Naive B cell (primary cell): ENCODE measurements around the gene ZNF780A. TPM values are rescaled to one million over a fixed set of nuclear protein-coding genes. Genes with fewer than 3 reads are reported as not detected.
"Not testable (repeated sequence)": the region's sequence is repeated elsewhere in the genome, so short reads cannot be mapped to it uniquely, and the experiment has no call there.

Experiments used
- ATAC-seq, 2 donors: fragments of 150-1000 bp; cut with Tn5 transposase; 2 replicates each; pipeline ENCODE4 v1.10.0; 2021; ENCODE audit warnings: low read depth in 2 of 2, mild to moderate bottlenecking in 2 of 2, moderate library complexity in 2 of 2
- DNase-seq: peaks from one replicate; pipeline ENCODE4 v3.0.0; 2022
- H3K27ac Mint-ChIP-seq, 6 donors: one replicate each; pipeline ENCODE4 v1.8.0; 2020 to 2022; ENCODE audit warnings: mild to moderate bottlenecking in 6 of 6, mixed read lengths in 6 of 6, moderate library complexity in 5 of 6, inconsistent platforms in 2 of 6
- H3K27me3 Mint-ChIP-seq, 3 donors: one replicate each; pipeline ENCODE4 v1.8.0; 2021 to 2022; ENCODE audit warnings: mixed read lengths in 3 of 3, mild to moderate bottlenecking in 1 of 3
- H3K36me3 Mint-ChIP-seq, 2 donors: one replicate each; pipeline ENCODE4 v1.8.0; 2020 to 2022; ENCODE audit warnings: mixed read lengths in 2 of 2, inconsistent platforms in 1 of 2, mild to moderate bottlenecking in 1 of 2
- H3K4me1 Mint-ChIP-seq, 3 donors: one replicate each; pipeline ENCODE4 v1.8.0; 2020 to 2022; ENCODE audit warnings: mixed read lengths in 3 of 3, inconsistent platforms in 1 of 3, mild to moderate bottlenecking in 1 of 3, moderate library complexity in 1 of 3
- H3K4me3 Mint-ChIP-seq, 8 donors: one replicate each; pipeline ENCODE4 v1.8.0; 2020 to 2022; ENCODE audit warnings: mild to moderate bottlenecking in 8 of 8, mixed read lengths in 8 of 8, moderate library complexity in 8 of 8, inconsistent platforms in 2 of 8
- H3K9me3 Mint-ChIP-seq, 7 donors: one replicate each; pipeline ENCODE4 v1.8.0; 2020 to 2022; ENCODE audit warnings: mixed read lengths in 7 of 7, mild to moderate bottlenecking in 5 of 7, inconsistent platforms in 2 of 7, moderate library complexity in 1 of 7
- polyA plus RNA-seq, 6 donors: library from polyadenylated mRNA; unstranded; fragments of 300-500 nt; fragmentation: Illumina TruSeq; gene quantifications; one replicate each; pipeline ENCODE4 v1.2.3, GENCODE V29; 2021; ENCODE audit warnings: low read depth in 6 of 6

The ZNF780A gene
- polyA plus RNA-seq, 6 donors from 2014 or later: 13.3 to 34.7 (median 18.4) TPM

- peak overlapping the region in 1 of 6 donors; percentile 24 for H3K27ac Mint-ChIP-seq
- H3K4me3 Mint-ChIP-seq: no peak overlapping the region
- H3K36me3 Mint-ChIP-seq: peaks cover 13 to 23% of the 10 kb centered on the region in 2 donors
- H3K4me1 Mint-ChIP-seq: peaks cover 10 to 24% (median 20%) of the 10 kb centered on the region in 3 donors
- DNase-seq: no peak
- peaks cover 19 to 52% (median 29%) of the 10 kb centered on the region in 7 donors for H3K9me3 Mint-ChIP-seq
- peaks cover 0 to 12% (median 9%) of the 10 kb centered on the region in 3 donors for H3K27me3 Mint-ChIP-seq
- no peak for ATAC-seq
Measured at GRCh38 chr19:40059624-40060023, 31.1 kb downstream of the ZNF780A start.

GRCh38 chr19:40057166-40057565, 33.6 kb downstream of the ZNF780A start:
- H3K27ac Mint-ChIP-seq: peak overlapping the region in 1 of 6 donors; percentile 97
- DNase-seq: no peak
- peaks cover 15 to 30% (median 22%) of the 10 kb centered on the region in 7 donors for H3K9me3 Mint-ChIP-seq
- H3K4me3 Mint-ChIP-seq: peak overlapping the region in 6 of 8 donors; percentile 40 to 100 (median 99)
- peaks cover 0 to 12% (median 9%) of the 10 kb centered on the region in 3 donors for H3K27me3 Mint-ChIP-seq
- no peak for ATAC-seq
- H3K4me1 Mint-ChIP-seq: peaks cover 28 to 47% (median 44%) of the 10 kb centered on the region in 3 donors
- H3K36me3 Mint-ChIP-seq: peaks cover 13 to 31% of the 10 kb centered on the region in 2 donors

GRCh38 chr19:40056505-40056904, 34.2 kb downstream of the ZNF780A start:
- H3K36me3 Mint-ChIP-seq: peaks cover 13 to 31% of the 10 kb centered on the region in 2 donors
- H3K27me3 Mint-ChIP-seq: peaks cover 0 to 12% (median 9%) of the 10 kb centered on the region in 3 donors
- peak overlapping the region; percentile 86 to 99 (median 96) for H3K27ac Mint-ChIP-seq
- peak overlapping the region; percentile 89 to 100 (median 100) for H3K4me3 Mint-ChIP-seq
- peaks cover 28 to 50% (median 46%) of the 10 kb centered on the region in 3 donors for H3K4me1 Mint-ChIP-seq
- peak in 1 of 2 donors; percentile 14 for ATAC-seq
- H3K9me3 Mint-ChIP-seq: peaks cover 15 to 24% (median 20%) of the 10 kb centered on the region in 7 donors
- DNase-seq: no peak

GRCh38 chr19:40055832-40056504, 34.8 kb downstream of the ZNF780A start, which contains the start of gene ZNF780B:
TSS of gene ZNF780B (minus strand) at chr19:40056231. CDS start at chr19:40050332, 5,899 bp downstream.
- Mint-ChIP-seq H3K27ac (peak within 1 kb of the TSS; percentile 86 to 99 (median 96)), H3K36me3 (peaks cover 11 to 29% of the 10 kb centered on the region in 2 donors), H3K4me3 (peak within 1 kb of the TSS; percentile 89 to 100 (median 100)), H3K4me1 (peaks cover 28 to 50% (median 46%) of the 10 kb centered on the region in 3 donors), H3K27me3 (peaks cover 0 to 12% (median 9%) of the 10 kb centered on the region in 3 donors), H3K9me3 (peaks cover 14 to 22% (median 18%) of the 10 kb centered on the region in 7 donors)
- ATAC-seq (peak; percentile 84 to 88), DNase-seq (peak; percentile 70)

- H3K27ac Mint-ChIP-seq: peak overlapping the region in 2 of 6 donors; percentile 14 to 83
- H3K4me1 Mint-ChIP-seq: peaks cover 32 to 54% (median 51%) of the 10 kb centered on the region in 3 donors
- peak overlapping the region; percentile 89 to 100 (median 100) for H3K4me3 Mint-ChIP-seq
Measured at GRCh38 chr19:40055049-40055448, 35.7 kb downstream of the ZNF780A start.

GRCh38 chr19:40054632-40055031, 36.1 kb downstream of the ZNF780A start:
- H3K4me1 Mint-ChIP-seq: peaks cover 32 to 55% (median 51%) of the 10 kb centered on the region in 3 donors
- DNase-seq (no peak), ATAC-seq (no peak)
- H3K36me3 Mint-ChIP-seq: peaks cover 12 to 30% of the 10 kb centered on the region in 2 donors
- H3K9me3 Mint-ChIP-seq: peaks cover 5 to 15% (median 11%) of the 10 kb centered on the region in 7 donors
- H3K27ac Mint-ChIP-seq: peak overlapping the region in 2 of 6 donors; percentile 14 to 83
- peaks cover 0 to 7% (median 4%) of the 10 kb centered on the region in 3 donors for H3K27me3 Mint-ChIP-seq
- peak overlapping the region; percentile 57 to 100 (median 100) for H3K4me3 Mint-ChIP-seq

More at GRCh38 chr19:40055049-40055448, 35.7 kb downstream of the ZNF780A start:
- Mint-ChIP-seq H3K36me3 (peaks cover 15 to 30% of the 10 kb centered on the region in 2 donors), H3K9me3 (peaks cover 9 to 19% (median 15%) of the 10 kb centered on the region in 7 donors), H3K27me3 (peaks cover 0 to 11% (median 9%) of the 10 kb centered on the region in 3 donors)
- DNase-seq: no peak
- no peak for ATAC-seq

- Mint-ChIP-seq H3K4me3 (peak overlapping the region in 5 of 8 donors; percentile 6 to 98 (median 52)), H3K9me3 (peaks cover 0 to 5% (median under 1%) of the 10 kb centered on the region in 7 donors), H3K4me1 (peaks cover 32 to 58% (median 51%) of the 10 kb centered on the region in 3 donors), H3K27ac (peak overlapping the region in 3 of 6 donors; percentile 37 to 60 (median 47)), H3K27me3 (no peaks in the 10 kb centered on the region), H3K36me3 (peaks cover 14 to 29% of the 10 kb centered on the region in 2 donors)
- no peak for ATAC-seq
- no peak for DNase-seq
Measured at GRCh38 chr19:40053491-40053890, 37.3 kb downstream of the ZNF780A start.

GRCh38 chr19:40041718-40042117, 49.0 kb downstream of the ZNF780A start:
- ATAC-seq, H3K27ac Mint-ChIP-seq, DNase-seq, H3K27me3 Mint-ChIP-seq, H3K4me1 Mint-ChIP-seq, H3K4me3 Mint-ChIP-seq: not testable (repeated sequence)
- Mint-ChIP-seq H3K9me3 (peaks cover 17 to 55% (median 32%) of the 10 kb centered on the region in 7 donors), H3K36me3 (peaks cover 34 to 38% of the 10 kb centered on the region in 2 donors)

- not testable (repeated sequence) for ATAC-seq, H3K27ac Mint-ChIP-seq, H3K4me3 Mint-ChIP-seq, DNase-seq, H3K27me3 Mint-ChIP-seq, H3K4me1 Mint-ChIP-seq
- Mint-ChIP-seq H3K36me3 (peaks cover 19 to 24% of the 10 kb centered on the region in 2 donors), H3K9me3 (peaks cover 0 to 67% (median 49%) of the 10 kb centered on the region in 7 donors)
Measured at GRCh38 chr19:40038047-40038446, 52.7 kb downstream of the ZNF780A start.

- no peaks in the 10 kb centered on the region for H3K27me3 Mint-ChIP-seq
- ATAC-seq: no peak
- no peaks in the 10 kb centered on the region for H3K4me1 Mint-ChIP-seq
- peaks cover 24 to 26% of the 10 kb centered on the region in 2 donors for H3K36me3 Mint-ChIP-seq
- no peak for DNase-seq
- no peak overlapping the region for H3K27ac Mint-ChIP-seq
- H3K9me3 Mint-ChIP-seq: peaks cover 0 to 76% (median 63%) of the 10 kb centered on the region in 7 donors
- H3K4me3 Mint-ChIP-seq: no peak overlapping the region
Measured at GRCh38 chr19:40035996-40036395, 54.7 kb downstream of the ZNF780A start.

- DNase-seq (no peak), ATAC-seq (no peak)
- Mint-ChIP-seq H3K27ac (no peak overlapping the region), H3K9me3 (peaks cover 0 to 86% (median 76%) of the 10 kb centered on the region in 7 donors), H3K4me3 (no peak overlapping the region), H3K36me3 (peaks cover 28 to 30% of the 10 kb centered on the region in 2 donors), H3K4me1 (no peaks in the 10 kb centered on the region), H3K27me3 (no peaks in the 10 kb centered on the region)
Measured at GRCh38 chr19:40033989-40034560, 56.7 kb downstream of the ZNF780A start.

- peaks cover 14 to 48% of the 10 kb centered on the region in 2 donors for H3K36me3 Mint-ChIP-seq
Measured at GRCh38 chr19:40026597-40026970, 64.2 kb downstream of the ZNF780A start.

GRCh38 chr19:40025938-40026596, 64.7 kb downstream of the ZNF780A start:
- Mint-ChIP-seq H3K27ac (peak overlapping the region in 1 of 6 donors; percentile 67), H3K4me1 (no peaks in the 10 kb centered on the region), H3K27me3 (no peaks in the 10 kb centered on the region), H3K9me3 (peaks cover 22 to 87% (median 66%) of the 10 kb centered on the region in 7 donors), H3K4me3 (no peak overlapping the region), H3K36me3 (peaks cover 14 to 48% of the 10 kb centered on the region in 2 donors)
- DNase-seq (no peak), ATAC-seq (no peak)

More at GRCh38 chr19:40026597-40026970, 64.2 kb downstream of the ZNF780A start:
- Mint-ChIP-seq H3K4me1 (no peaks in the 10 kb centered on the region), H3K4me3 (no peak overlapping the region), H3K27me3 (no peaks in the 10 kb centered on the region), H3K27ac (no peak overlapping the region), H3K9me3 (peaks cover 20 to 85% (median 67%) of the 10 kb centered on the region in 7 donors)
- ATAC-seq (no peak), DNase-seq (no peak)
